Measurements from ENCODE around the gene PIGL.
A peak's percentile ranks its signal among the peaks of the same experiment; 100 is the strongest.
"Not testable (repeated sequence)": the region's sequence is repeated elsewhere in the genome, so short reads cannot be mapped to it uniquely, and the experiment has no call there.

Gene PIGL

DNA sequence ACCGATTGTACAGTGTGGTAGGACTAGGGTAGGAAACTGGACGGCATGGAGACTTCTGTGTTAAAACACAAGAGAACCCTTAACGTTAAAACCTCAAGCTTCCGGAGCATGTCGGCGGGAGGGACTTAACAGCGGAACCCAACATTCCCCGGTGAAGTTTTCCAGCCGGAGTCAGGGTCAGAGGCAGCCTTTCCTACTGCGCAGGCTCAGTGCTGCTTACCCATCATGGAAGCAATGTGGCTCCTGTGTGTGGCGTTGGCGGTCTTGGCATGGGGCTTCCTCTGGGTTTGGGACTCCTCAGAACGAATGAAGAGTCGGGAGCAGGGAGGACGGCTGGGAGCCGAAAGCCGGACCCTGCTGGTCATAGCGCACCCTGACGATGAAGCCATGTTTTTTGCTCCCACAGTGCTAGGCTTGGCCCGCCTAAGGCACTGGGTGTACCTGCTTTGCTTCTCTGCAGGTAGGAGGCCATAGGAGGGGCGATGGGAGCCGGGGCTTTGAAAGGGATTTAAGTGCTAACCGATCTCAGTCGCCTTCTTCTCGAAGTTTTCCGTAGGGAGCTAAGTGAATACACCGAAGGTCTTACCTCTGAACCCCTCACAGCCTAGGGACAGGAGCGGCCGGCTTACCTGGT is at the start of gene PIGL:
TSS of gene PIGL (plus strand) at position 209 of the 634 bp plus-strand sequence. CDS start at position 226, 17 bp downstream.
- intact Hi-C loops (cut with DNase I): no loop called here
- DNase-seq: peak; percentile 84 to 98 (median 88)

DNA sequence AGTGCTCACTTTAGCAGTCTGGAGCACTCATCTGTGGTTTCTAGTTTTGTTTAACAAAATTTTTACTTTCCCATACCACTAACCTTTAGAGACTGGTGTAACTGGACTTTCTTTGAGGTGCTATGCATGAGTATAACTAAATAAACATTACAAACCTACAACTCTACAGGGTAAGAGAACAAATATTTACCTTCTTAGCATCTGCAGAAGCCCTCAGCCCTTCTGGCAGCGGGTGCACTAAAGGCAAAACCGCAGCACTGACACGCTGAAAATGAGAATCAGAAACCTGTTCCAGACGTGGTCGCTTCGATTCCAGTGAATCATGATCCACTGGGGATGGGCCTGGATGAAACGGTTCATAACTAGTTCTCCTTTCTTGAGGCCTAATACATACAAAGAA is 45.4 kb upstream of the PIGL start:
- intact Hi-C loops (cut with DNase I): no loop called here
- no peak for DNase-seq

DNA sequence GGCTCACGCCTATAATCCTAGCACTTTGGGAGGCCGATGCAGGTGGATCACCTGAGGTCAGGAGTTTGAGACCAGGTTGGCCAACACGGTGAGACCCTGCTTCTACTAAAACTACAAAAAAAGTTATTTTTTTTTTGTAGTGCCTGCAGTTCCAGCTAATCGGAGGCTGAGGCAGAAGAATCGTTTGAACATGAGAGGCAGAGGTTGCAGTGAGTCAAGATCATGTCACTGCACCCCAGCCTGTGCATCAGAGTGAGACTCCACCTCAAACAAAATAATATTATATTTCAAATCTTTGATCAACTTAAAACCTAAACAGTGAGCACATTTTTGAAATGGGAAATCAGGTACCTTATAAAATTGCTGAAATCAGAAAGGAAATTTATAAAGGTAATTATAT is 38.2 kb upstream of the PIGL start:
- no peak for DNase-seq
- intact Hi-C loops (cut with DNase I): no loop called here

DNA sequence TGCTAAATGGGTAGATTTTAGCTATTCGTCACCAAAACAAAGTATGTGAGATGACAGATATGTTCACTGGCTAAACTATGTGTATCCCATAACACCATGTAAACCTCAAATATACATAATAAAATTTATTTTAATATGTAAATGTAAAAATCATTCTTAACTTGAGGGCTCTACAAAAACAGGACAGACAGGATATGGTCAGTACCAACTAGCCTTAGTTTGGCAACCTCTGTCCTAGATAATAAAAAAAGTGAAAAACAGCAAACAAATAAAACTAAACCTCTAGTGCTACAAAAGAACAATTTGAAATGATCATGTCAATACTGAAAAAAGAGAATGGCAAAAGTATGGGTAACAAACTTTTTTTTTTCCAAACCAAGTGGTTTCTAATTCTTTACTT is 35.4 kb upstream of the PIGL start:
- intact Hi-C loops (cut with DNase I): no loop called here
- DNase-seq: no peak

DNA sequence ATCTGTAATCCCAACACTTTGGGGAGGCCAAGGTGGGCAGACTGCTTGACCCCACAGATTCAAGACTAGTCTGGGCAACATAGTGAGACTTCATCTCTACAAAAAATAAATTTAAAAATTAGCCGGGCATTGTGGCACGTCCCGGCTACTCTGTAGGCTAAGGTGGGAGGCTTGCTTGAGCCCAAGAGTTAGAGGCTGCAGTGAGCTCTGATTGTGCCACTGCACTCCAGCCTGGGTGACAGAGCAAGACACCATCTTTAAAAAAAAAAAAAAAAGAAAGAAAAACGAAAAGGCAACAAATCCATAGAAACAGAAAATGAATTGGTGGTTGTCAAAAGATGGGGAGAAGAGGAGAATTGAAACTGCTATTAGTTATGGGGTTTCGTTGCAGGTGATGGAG is 29.4 kb upstream of the PIGL start:
- no peak for DNase-seq
- intact Hi-C loops (cut with DNase I): no loop called here

DNA sequence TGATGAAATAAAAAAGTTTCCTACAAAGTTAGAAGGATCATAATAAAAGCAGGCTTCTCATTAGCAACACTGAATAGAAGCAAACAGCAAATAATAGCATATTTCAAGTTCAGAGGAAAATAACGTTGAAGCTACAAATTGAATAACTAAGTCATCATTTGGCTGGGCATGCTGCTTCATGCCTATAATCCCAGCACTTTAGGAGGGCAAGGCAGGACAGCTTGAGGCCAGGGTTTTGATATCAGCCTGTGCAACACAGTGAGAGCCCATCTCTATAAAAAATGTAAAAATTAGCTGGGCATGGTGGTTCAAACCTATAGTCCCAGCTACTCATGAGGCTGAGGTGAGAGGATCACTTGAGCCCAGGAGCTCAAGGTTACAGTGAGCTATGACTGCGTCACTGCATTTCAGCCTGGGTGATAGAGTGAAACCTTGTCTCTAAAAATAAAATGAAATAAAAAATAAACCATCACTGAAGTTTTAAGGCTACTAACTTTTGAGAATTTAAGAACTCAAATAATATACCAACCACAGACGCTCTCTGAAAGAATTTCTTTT is 27.1 kb upstream of the PIGL start:
- intact Hi-C loops (cut with DNase I): no loop called here
- no peak for DNase-seq

DNA sequence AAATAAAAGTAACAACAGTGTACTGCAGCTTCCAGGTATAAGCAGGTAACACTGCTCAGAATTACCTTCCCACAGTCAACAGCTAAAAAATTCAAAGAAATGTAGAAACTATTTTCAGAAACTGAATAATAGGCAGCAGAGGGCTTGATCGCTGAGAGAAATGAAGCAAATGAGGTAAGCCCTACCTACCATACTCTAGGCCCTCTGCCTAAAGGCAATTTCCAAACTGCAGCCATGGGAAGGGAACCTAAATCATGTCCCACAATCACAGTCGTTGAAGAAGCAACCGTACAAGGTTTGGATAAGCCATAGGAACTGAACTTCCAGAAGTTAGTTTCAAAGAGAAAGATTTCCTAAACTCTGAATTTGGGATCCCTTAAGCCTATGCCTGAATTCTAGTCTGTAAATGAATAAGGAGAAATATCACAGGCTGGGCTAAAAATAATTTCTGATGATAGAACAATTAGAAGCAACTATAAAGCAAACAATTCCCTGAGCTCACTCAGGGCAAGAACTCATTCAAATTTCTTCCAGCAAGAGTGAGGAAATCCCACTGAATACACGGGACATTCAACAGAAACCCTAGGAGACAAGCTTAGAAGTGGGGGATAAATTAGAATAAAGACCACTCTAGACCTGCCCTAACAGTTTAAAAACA is 26.2 kb upstream of the PIGL start:
- intact Hi-C loops (cut with DNase I): no loop called here
- no peak for DNase-seq

DNA sequence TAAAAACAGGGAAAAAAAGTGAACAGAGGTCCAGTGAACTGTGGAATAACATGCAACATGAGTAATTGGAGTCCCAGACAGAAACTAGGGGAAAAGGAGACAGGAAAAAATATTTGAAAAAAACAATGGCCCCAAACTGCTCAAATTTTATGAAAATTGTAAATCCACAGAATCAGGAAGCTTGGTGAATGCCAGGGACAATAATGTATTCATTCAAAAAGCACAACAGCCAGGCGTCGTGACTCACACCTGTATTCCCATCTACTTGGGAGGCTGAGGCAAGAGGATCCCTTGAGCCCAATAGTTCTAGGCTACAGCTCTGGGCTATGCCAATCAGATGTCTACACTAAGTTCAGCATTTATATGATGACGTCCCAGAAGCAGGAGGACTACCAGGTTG is 25.4 kb upstream of the PIGL start:
- intact Hi-C loops (cut with DNase I): no loop called here

DNA sequence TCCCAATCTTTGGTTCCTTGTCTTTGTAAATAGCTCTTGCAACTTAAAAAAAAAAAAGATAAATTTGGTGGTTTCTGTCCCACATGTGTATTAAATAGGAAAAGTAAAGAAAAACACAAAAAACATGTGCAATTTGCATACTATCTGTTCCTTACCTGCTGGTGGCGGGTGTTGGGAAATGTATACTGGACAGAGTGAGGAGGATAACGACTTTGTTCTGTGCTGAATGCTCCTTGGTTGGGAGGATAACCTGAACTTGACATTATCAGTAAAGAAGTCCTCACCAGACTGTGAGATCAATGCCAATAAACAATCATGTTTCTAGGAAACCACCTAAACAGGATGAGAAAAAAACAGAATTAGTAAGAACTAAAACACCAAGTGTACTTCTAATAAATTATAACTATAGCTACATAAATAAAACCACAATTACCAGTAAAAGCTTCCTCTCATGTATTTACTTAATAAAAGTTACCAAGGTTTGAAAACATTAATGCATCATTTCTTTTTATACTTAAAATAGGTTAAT is 22.6 kb upstream of the PIGL start:
- DNase-seq; intact Hi-C loops (cut with DNase I): not testable (repeated sequence)

More for the DNA sequence above, 25.4 kb upstream of the PIGL start:
- no peak for DNase-seq

DNA sequence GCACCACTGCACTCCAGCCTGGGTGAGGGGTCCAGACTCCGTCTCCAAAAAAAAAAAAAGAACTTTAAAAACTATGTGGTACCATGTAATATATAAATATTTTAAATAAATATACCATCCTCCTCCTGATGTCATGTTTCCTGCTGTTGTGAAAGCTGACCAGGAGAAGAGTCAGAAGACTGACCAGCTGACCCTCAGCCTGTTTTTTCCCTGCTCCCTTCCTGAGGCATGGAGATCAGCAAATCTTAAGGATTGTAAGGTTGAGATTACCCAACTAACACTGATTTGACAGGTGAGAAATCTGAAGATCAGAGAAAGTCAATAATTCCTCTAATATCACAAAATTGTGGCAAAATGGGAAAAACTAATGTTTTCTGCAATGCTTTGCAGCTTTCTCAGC is 19.7 kb upstream of the PIGL start:
- no peak for DNase-seq
- intact Hi-C loops (cut with DNase I): no loop called here

DNA sequence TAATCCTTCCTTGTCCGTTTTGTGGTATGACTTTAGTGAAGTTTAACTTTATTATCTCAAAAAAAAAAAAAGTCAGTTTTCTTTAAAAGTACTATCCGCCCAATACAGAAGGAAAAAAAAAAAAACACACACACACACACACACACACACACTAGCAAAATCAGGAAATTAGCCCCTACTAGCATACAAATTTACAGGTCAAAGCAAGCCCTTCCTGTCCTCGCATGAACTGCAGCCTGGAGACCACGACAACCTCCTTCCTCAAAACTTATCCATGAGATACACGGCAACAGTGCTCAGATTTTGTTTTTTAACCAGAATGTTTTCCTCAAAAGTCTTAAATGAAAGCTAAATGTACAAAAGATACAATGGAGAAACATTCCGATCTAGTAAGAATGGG is 17.9 kb upstream of the PIGL start:
- intact Hi-C loops (cut with DNase I): no loop called here
- DNase-seq: no peak

DNA sequence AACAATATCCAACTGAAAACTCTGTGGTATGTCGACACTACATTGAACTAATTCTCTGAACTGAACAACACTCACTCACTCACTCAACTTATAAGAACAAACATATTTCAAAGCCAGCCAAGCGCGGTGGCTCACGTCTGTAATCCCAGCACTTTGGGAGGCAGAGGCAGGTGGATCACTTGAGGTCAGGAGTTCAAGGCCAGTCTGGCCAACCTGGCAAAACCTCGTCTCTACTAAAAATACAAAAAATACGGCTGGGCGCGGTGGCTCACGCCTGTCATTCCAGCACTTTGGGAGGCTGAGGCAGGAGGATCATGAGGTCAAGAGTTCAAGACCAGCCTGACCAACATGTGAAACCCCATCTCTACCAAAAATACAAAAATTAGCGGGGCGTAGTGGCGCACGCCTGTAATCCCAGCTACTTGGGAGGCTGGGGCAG is 15.3 kb upstream of the PIGL start:
- intact Hi-C loops (cut with DNase I); DNase-seq: not testable (repeated sequence)

DNA sequence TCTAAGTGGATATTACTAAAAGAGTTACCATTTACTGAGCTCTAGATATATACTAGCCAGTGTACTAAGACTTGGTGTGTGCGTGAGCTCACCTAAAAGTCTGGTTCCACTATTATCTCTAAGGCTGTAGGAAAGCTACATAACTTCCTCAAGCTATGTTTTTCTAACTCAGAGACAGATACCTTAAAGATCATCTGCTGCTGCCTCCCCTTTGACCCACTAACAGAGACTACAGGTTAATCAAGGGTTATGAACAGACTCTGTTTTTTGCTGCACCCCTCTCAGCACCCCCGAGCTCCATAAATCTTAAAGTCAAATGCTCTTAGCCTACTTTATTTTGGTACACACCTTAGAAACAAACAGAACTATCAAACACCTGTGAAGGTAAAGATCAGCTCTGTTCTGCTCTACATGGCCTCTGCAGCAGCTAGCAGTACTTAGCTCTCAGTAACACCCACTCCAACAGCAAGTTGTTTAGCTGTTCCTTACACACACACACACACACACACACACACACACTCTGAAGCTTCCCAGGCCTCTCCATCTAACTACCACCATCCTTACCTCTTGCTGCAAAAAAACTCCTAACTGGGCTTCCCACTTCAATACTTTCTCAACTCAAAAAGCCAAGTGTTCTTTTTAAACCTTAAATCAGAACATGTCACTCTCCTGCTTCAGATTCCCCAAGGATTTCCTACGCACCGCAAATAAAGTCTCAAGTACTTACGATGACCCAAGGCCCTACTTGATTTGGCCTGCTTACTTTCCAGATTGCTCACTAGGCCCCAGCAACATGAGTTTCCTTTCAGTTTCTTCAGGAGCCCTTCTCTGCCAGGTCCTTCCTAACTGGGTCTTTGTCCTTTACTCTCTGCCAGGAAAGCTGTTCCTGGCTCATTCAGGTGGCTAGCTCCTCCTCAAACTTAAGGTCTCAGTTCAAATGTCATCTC is 14.2 kb upstream of the PIGL start:
- intact Hi-C loops (cut with DNase I); DNase-seq: not testable (repeated sequence)

DNA sequence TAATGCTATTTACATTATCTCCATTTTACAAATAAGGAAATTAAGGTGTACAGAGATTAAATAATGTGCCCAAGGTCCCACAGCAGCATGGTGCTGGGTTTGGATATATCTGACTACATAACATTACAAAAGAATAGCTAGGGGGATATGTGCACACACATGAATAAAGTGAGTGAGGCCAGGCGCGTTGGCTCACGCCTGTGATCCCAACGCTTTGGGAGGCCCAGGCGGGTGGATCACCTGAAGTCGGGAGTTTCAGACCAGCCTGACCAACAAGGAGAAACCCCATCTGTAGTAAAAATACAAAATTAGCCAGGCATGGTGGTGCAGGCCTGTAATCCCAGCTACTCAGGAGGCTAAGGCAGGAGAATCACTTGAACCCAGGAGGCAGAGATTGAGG is 12.2 kb upstream of the PIGL start:
- DNase-seq; intact Hi-C loops (cut with DNase I): not testable (repeated sequence)

DNA sequence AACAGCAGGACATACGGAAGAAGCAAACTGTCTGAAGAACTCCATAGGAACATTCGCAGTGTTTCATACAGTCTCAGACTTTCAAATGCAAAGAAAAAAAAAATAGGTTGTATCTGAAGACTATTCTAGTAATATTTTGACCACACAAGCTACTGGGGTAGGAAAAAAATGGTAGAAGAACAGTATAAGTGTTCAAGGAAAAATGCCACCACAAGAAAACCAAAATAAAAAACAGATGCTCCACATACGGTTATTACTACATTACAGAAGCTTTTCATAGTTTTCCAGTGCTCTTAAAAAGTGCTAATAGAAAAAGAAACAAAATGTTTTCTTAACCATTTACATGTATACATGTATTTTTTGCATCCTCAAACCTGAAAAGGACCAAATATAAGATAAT is 5.4 kb upstream of the PIGL start:
- no peak for DNase-seq
- intact Hi-C loops (cut with DNase I): no loop called here

DNA sequence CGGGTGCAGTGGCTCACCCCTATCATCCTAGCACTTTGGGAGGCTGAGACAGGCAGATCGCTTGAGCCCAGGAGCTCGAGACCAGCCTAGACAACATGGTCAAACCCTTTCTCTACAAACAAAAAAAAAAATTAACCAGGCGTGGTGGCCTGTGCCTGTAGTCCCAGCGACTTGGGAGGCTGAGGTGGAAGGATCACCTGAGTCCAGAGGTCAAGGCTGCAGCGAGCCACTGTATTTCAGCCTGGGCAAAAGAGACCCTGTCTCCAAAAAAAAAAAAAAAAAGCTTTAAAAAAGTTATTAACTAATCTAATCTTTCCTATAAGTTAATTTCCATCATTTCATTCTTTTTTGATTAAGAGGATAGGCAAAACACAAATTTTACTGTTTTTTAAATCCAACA is 4.2 kb upstream of the PIGL start:
- intact Hi-C loops (cut with DNase I): no loop called here
- DNase-seq: no peak

DNA sequence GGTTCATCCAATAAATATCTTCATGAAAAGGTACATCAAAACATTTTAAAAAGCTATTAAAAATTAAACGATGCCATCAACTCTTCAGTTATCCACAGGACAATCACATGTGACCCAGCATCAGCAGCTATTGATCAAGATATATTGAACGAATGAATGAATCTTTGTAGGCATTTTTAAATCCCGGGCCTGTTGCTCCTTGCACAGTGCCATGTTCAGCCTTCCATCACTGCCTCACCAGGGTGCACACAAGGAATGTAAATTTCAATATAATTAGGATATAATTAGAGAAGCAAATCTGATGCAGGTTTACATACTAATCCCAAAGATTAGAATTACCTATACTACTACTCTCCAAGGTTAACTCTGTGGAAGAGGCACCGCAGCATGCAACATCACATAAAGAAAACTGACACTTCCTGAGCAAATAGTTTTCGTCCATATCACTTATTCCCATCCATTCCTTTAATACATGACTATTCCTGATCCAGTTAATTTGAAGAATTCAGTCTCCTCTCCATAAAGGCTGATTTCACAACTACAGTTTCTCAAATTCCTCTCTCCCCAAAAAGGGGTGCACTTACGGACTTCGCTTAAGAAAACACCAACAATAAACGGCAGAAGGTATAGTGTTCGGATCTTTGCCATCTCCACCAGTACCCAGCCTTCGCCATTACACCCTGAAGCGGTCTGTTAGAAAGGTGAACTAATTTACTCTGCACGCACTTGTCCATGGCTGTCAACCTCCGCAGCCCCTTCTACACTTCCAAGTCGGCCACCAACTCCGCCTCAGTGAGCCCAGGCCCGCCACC is 2.6 kb upstream of the PIGL start:
- intact Hi-C loops (cut with DNase I): loop anchor here (2.0 kb wide), 1 partner anchor 216 kb away; the partner anchor contains the start of genes TTC19 and ZSWIM7
- DNase-seq: peak in 1 of 10 donors; percentile 17

DNA sequence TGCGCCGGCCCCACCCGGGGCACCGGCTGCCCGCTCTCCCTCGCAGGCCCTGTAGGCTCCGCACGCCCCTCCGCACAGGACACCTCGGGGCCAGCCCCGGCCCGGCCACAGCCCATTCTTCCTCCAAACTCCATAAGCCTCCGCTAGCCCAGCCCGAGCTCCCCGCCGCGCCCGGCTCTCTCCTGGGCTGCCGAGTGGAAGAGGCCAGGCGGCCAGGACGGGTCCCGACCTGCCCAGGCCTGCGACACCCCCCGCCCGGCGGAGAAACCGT is 2.1 kb upstream of the PIGL start:
- peak in 6 of 10 donors; percentile 11 to 85 (median 31) for DNase-seq
- intact Hi-C loops (cut with DNase I): loop anchor here (2.0 kb wide), 1 partner anchor 216 kb away; the partner anchor contains the start of genes TTC19 and ZSWIM7

DNA sequence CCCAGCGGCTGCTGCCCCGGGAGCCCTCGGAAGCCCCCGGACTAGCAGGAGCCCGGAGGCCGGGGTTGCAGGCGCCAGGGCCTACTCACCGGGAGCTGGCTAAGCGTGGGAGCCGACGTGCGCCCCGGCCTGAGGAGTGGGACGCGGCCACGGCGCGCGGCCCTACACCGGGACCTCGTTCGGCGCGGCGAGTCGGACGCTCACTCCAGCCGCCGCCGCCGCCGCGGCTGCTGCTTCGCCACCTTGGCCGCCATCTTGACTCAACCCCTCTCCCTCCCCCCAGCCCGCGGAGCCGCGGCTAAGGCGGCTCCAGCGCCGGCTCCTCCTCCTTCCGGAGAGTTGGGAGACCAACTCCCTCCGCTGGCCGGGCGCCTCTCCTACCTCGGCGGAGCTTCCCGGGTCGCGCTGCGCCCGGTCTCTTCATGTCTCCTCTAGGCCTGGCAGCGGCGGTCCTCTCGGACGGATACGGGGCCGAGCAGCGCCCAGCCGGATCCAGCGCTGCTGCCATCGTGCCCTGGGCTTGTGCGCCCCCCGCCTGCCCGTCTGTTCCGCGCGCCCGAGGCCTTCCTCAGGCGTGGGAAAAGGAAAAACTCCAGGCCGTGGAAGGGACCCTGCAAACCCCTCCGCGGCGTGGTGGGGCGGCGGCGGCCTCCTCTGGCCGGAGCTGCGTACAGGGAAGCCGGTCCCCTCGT is 1.6 kb upstream of the PIGL start, which contains the start of gene NCOR1:
TSS of gene NCOR1 (minus strand) at position 262 of the 692 bp plus-strand sequence. CDS start 20,965 bp downstream, outside the sequence.
- intact Hi-C loops (cut with DNase I): loop anchor here (2.0 kb wide), 1 partner anchor 217 kb away; the partner anchor contains the start of genes TTC19 and ZSWIM7
- peak; percentile 82 to 98 (median 90) for DNase-seq
